Endothelial cell of umbilical vein (primary cell): ENCODE data around the gene PHC2. TPM values are rescaled to one million over a fixed set of nuclear protein-coding genes. Genes with fewer than 3 reads are reported as not detected.

Experiments
- BruUV-seq: library from RNA; stranded (reverse); fragments of 400-500 nt; replicated peaks from 2 replicates; lab custom pipeline; 2021; lab: Mats Ljungman, UMichigan
- CTCF ChIA-PET: fragments of 300-600, 350-600 bp; sonication (Branson Sonifier 250); formaldehyde crosslinking; loops from one replicate; lab custom pipeline; 2021; ENCODE audit warnings: antibody characterized with exemption, inconsistent platforms; lab: Charles Lee
- POLR2A ChIA-PET: fragments of 300-600, 350-600 bp; sonication (Branson Sonifier 250); formaldehyde crosslinking; loops from one replicate; lab custom pipeline; 2021; ENCODE audit warnings: antibody characterized with exemption, inconsistent platforms; lab: Charles Lee
- DNase-seq: peaks from one replicate; pipeline ENCODE4 v3.0.0-alpha.2; 2011; ENCODE audit warnings: low read depth, low spot score
- FAIRE-seq: peaks from 2 replicates; lab custom pipeline; 2011; peaks lifted over from hg19 to GRCh38; lab: Jason Lieb, UNC
- H2AFZ ChIP-seq: 2 replicates; pipeline ENCODE4 v1.6.0; 2012; ENCODE audit warnings: low read depth, low read length, control low read depth, inconsistent platforms
- H3K27ac ChIP-seq: 2 replicates; pipeline ENCODE4 v1.5.1; 2011; ENCODE audit warnings: low read depth, mild to moderate bottlenecking, control low read depth, low read length, moderate library complexity; ENCODE audit not compliant: insufficient read depth
- H3K27me3 ChIP-seq, 2 experiments: 2 replicates each; pipeline versions ENCODE4 v1.6.0 to v1.6.1; 2011; ENCODE audit warnings: low read length in 2 of 2, mixed read lengths in 1 of 2; ENCODE audit not compliant: control insufficient read depth in 2 of 2, insufficient read depth in 2 of 2
- H3K36me3 ChIP-seq, 2 experiments: 2 replicates in 1 of 2; 3 replicates in 1 of 2; pipeline ENCODE4 v1.5.1; 2011; ENCODE audit warnings: low read length in 2 of 2, mild to moderate bottlenecking in 1 of 2, moderate library complexity in 1 of 2; ENCODE audit not compliant: control insufficient read depth in 2 of 2, insufficient read depth in 2 of 2; ENCODE audit errors: extremely low read depth in 1 of 2
- H3K4me1 ChIP-seq: 3 replicates; pipeline ENCODE4 v1.5.1; 2011; ENCODE audit warnings: mild to moderate bottlenecking, low read length; ENCODE audit not compliant: control insufficient read depth, insufficient read depth; ENCODE audit errors: extremely low read depth
- H3K4me2 ChIP-seq: 2 replicates; pipeline ENCODE4 v1.6.1; 2011; ENCODE audit warnings: low read length, control low read depth, mixed read lengths; ENCODE audit not compliant: insufficient read depth
- H3K4me3 ChIP-seq, 3 experiments: fragments of 200-600 bp in 1 of 3; sonication (generic), shearing (Covaris generic) in 1 of 3; replicated peaks in 1 of 3; 2 replicates each; pipeline ENCODE4 v1.5.1; 2011 to 2016; ENCODE audit warnings: control low read depth in 3 of 3, low read length in 3 of 3, mild to moderate bottlenecking in 2 of 3, inconsistent platforms in 1 of 3, low read depth in 1 of 3, moderate library complexity in 1 of 3; ENCODE audit not compliant: insufficient read depth in 1 of 3
- H3K79me2 ChIP-seq: 2 replicates; pipeline ENCODE4 v1.6.0; 2012; ENCODE audit warnings: low read length, inconsistent platforms; ENCODE audit not compliant: control insufficient read depth, insufficient read depth
- H3K9ac ChIP-seq: replicated peaks from 2 replicates; pipeline ENCODE3; 2011; ENCODE audit warnings: low read length, control low read depth; ENCODE audit not compliant: insufficient read depth; ENCODE audit errors: extremely low read depth
- H3K9me1 ChIP-seq: replicated peaks from 3 replicates; pipeline ENCODE4 v1.6.0; 2011; ENCODE audit warnings: mild to moderate bottlenecking, low read length; ENCODE audit not compliant: control insufficient read depth, insufficient read depth; ENCODE audit errors: extremely low read depth
- H3K9me3 ChIP-seq: replicated peaks from 2 replicates; pipeline ENCODE4 v1.5.1; 2012; ENCODE audit warnings: low read length, inconsistent platforms; ENCODE audit not compliant: control insufficient read depth, insufficient read depth
- H4K20me1 ChIP-seq: replicated peaks from 2 replicates; pipeline ENCODE3; 2011; ENCODE audit warnings: mild to moderate bottlenecking, low read length; ENCODE audit not compliant: control insufficient read depth, insufficient read depth; ENCODE audit errors: extremely low read depth
- EZH2 ChIP-seq: IDR thresholded peaks from 2 replicates; pipeline ENCODE4 v1.6.1; 2012; ENCODE audit warnings: borderline replicate concordance, low read depth, mild to moderate bottlenecking, moderate library complexity, low read length, inconsistent platforms; ENCODE audit not compliant: severe bottlenecking
- FOS ChIP-seq: IDR thresholded peaks from 2 replicates; pipeline ENCODE4 v1.6.1; 2011; ENCODE audit warnings: mild to moderate bottlenecking, low read length, moderate library complexity, borderline replicate concordance; ENCODE audit not compliant: insufficient read depth
- GATA2 ChIP-seq: IDR thresholded peaks from 2 replicates; pipeline ENCODE4 v1.7.0; 2011; ENCODE audit warnings: low read depth, mild to moderate bottlenecking, moderate library complexity, mixed read lengths, low read length; ENCODE audit not compliant: insufficient read length, insufficient read depth
- JUN ChIP-seq: IDR thresholded peaks from 2 replicates; pipeline ENCODE4 v1.6.1; 2011; ENCODE audit warnings: borderline replicate concordance, low read depth; ENCODE audit not compliant: insufficient read length, insufficient read depth
- MYC ChIP-seq: IDR thresholded peaks from one replicate; pipeline ENCODE4 v1.6.1; 2011; ENCODE audit warnings: mild to moderate bottlenecking, low read depth, low read length
- POLR2A ChIP-seq: IDR thresholded peaks from 2 replicates; pipeline ENCODE4 v1.6.1; 2012; ENCODE audit warnings: low read depth, mild to moderate bottlenecking, control low read depth, low read length
- POLR2AphosphoS5 ChIP-seq: IDR thresholded peaks from 2 replicates; pipeline ENCODE4 v1.6.1; 2012; ENCODE audit warnings: low read depth, mild to moderate bottlenecking, control low read depth, low read length, moderate library complexity; ENCODE audit not compliant: insufficient read depth
- dilution Hi-C: fragments of 300-500 bp; cut with MboI; formaldehyde crosslinking; loops from one replicate; pipeline ENCODE4 v1.15.0; 2019; ENCODE audit warnings: low sequenced_read_pairs; ENCODE audit not compliant: extremely low pct_ligation_motif_present
- intact Hi-C: fragments of 100-400 bp; cut with micrococcal nuclease; formaldehyde crosslinking; loops from one replicate; pipeline ENCODE4 v1.10.0; 2022
- polyA plus RNA-seq, 4 experiments: library from polyadenylated mRNA; depleted of rRNA in 3 of 4; stranded (reverse) in 3 of 4; unstranded in 1 of 4; fragments of >200 nt; gene quantifications; 2 replicates each; pipeline versions ENCODE4 v1.2.1 to v1.2.3, GENCODE V29; 2011 to 2012; ENCODE audit warnings: missing spikeins in 1 of 4
- total RNA-seq: library from RNA; stranded (reverse); gene quantifications from 2 replicates; pipeline ENCODE4 v1.2.3, GENCODE V29; 2021
- TF ChIP-seq, protein P1 (sequence below), 2 donors: IDR thresholded peaks; 1 replicate in 1 of 2; 2 replicates in 1 of 2; pipeline ENCODE4 v1.5.1; 2011; ENCODE audit warnings: low read length in 2 of 2, mild to moderate bottlenecking in 2 of 2, moderate library complexity in 2 of 2, control low read depth in 1 of 2, inconsistent platforms in 1 of 2, low read depth in 1 of 2; ENCODE audit not compliant: insufficient read depth in 1 of 2; ENCODE audit errors: extremely low read depth in 1 of 2
- TF ChIP-seq, protein P2 (sequence below): IDR thresholded peaks from 2 replicates; pipeline ENCODE4 v1.6.1; 2011; ENCODE audit not compliant: insufficient read depth, insufficient read length

PHC2 gene
- total and polyA plus RNA-seq, 2 donors (not counting 3 experiments of a cell fraction or from before 2014, with no cell fraction given), result 65.6 to 79.0 TPM

DNA sequence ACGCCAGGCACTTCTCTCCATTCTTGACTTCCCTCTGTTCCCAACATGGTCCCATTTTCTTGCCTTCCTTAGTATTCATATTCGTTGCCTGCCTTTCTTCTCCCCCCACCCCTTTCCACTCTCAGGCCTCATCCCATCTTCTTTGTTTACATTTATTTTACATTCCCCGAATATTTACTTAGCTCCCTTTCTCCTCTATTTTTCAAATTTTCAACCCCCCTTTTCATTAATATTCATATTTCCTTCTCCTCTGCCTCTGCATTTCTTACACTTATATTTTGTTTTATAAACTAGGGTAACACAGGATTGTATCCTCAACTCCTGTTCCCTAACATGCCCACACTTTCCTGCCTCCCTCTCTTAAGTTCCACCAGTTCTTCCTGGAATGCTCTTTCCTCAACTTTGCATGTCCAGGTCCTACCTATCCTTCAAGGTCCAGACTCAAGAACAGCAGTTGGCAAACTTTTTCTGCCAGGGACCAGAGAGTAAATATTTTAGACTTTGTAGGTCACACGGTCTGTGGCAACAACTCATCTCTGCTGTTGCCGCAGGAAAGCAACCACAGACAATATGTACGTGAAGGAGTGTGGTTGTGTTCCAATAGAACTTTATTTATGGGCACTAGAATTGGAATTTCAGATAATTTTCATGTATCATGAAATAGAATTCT lies 80.1 kb downstream of the PHC2 start:
- dilution Hi-C loops (no loop called here), intact Hi-C loops (no loop called here)
- Histone ChIP-seq H3K36me3 (no peaks in the 10 kb centered on the region), H3K4me3 (peak overlapping the region in 1 of 3 experiments; percentile 34), H4K20me1 (no peaks in the 10 kb centered on the region), H3K27ac (no peak overlapping the region), H3K9me1 (no peaks in the 10 kb centered on the region), H3K4me2 (peak overlapping the region; percentile 32), H2AFZ (peak overlapping the region; percentile 56), H3K9me3 (no peaks in the 10 kb centered on the region), H3K79me2 (peaks cover 36% of the 10 kb centered on the region), H3K4me1 (peaks cover 27% of the 10 kb centered on the region), H3K9ac (no peak overlapping the region), H3K27me3 (no peaks in the 10 kb centered on the region)
- TF ChIP-seq, protein P1, sequence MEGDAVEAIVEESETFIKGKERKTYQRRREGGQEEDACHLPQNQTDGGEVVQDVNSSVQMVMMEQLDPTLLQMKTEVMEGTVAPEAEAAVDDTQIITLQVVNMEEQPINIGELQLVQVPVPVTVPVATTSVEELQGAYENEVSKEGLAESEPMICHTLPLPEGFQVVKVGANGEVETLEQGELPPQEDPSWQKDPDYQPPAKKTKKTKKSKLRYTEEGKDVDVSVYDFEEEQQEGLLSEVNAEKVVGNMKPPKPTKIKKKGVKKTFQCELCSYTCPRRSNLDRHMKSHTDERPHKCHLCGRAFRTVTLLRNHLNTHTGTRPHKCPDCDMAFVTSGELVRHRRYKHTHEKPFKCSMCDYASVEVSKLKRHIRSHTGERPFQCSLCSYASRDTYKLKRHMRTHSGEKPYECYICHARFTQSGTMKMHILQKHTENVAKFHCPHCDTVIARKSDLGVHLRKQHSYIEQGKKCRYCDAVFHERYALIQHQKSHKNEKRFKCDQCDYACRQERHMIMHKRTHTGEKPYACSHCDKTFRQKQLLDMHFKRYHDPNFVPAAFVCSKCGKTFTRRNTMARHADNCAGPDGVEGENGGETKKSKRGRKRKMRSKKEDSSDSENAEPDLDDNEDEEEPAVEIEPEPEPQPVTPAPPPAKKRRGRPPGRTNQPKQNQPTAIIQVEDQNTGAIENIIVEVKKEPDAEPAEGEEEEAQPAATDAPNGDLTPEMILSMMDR (IDR thresholded peaks at IDR 0.05; ENCODE audit: extremely low read depth in 1 of 2, insufficient read depth in 1 of 2, low read depth in 1 of 2, low read length in 2 of 2), result no peak
- TF ChIP-seq GATA2 (no peak), EZH2 (no peak), POLR2AphosphoS5 (no peak), MYC (no peak), JUN (no peak), POLR2A (no peak), FOS (no peak)
- TF ChIP-seq, protein P2, sequence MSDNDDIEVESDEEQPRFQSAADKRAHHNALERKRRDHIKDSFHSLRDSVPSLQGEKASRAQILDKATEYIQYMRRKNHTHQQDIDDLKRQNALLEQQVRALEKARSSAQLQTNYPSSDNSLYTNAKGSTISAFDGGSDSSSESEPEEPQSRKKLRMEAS, result no peak
- POLR2A ChIA-PET, result interaction anchor here (1.2 kb wide), 1 partner anchor 12 kb away, joined by 7 read pairs; no protein-coding TSS in a partner anchor
- FAIRE-seq (no peak), DNase-seq (no peak)
- BruUV-seq, result no TSS peak
- CTCF ChIA-PET, result interaction anchor here (1.0 to 2.0 kb wide), 9 partner anchors 9 to 262 kb away, joined by 3 to 9 read pairs (median 4); no protein-coding TSS in a partner anchor
